ENCODE results near the gene ERICH2.
A peak's percentile ranks its signal among the peaks of the same experiment; 100 is the strongest.

Gene ERICH2

GRCh38 chr2:170814533-170815230 lies 44.5 kb downstream of the ERICH2 start:
- ChIA-PET POLR2A (ENCODE audit: low non-redundant PET) (no interaction called here), CTCF (interaction anchor here (0.9 to 2.2 kb wide), 7 partner anchors 59 to 444 kb away, joined by 3 to 12 read pairs (median 6); partner anchors contain the start of gene SP5)
- DNase-seq (ENCODE audit: low spot score), result no peak
- TF ChIP-seq CTCF (conservative IDR thresholded peaks at IDR 0.05; ENCODE audit: low read depth), result no peak
- H3K27ac ChIP-seq, result no peak overlapping the region

GRCh38 chr2:170815311-170815710 lies 45.1 kb downstream of the ERICH2 start:
- ChIA-PET POLR2A (ENCODE audit: low non-redundant PET) (interaction anchor here (1.2 kb wide), 1 partner anchor 15 kb away, joined by 3 read pairs; no protein-coding TSS in a partner anchor), CTCF (interaction anchor here (0.6 to 2.2 kb wide), 22 partner anchors 10 to 1696 kb away, joined by 3 to 12 read pairs (median 4); partner anchors contain the start of gene SP5)
- TF ChIP-seq CTCF (conservative IDR thresholded peaks at IDR 0.05; ENCODE audit: low read depth), result no peak
- H3K27ac ChIP-seq, result peak overlapping the region; percentile 88
- DNase-seq (ENCODE audit: low spot score), result no peak

GRCh38 chr2:170815746-170816503 lies 45.7 kb downstream of the ERICH2 start:
- ChIA-PET POLR2A (ENCODE audit: low non-redundant PET) (interaction anchor here (1.2 kb wide), 1 partner anchor 14 kb away, joined by 3 read pairs; no protein-coding TSS in a partner anchor), CTCF (interaction anchor here (0.6 to 2.2 kb wide), 27 partner anchors 9 to 1696 kb away, joined by 3 to 12 read pairs (median 4); partner anchors contain the start of gene SP5)
- peak overlapping the region; percentile 88 for H3K27ac ChIP-seq
- TF ChIP-seq CTCF (conservative IDR thresholded peaks at IDR 0.05; ENCODE audit: low read depth), result peak; percentile 89
- peak; percentile 85 for DNase-seq (ENCODE audit: low spot score)

- H3K27ac ChIP-seq, result peak within 1 kb of the TSS; percentile 88
- peak; percentile 86 for DNase-seq (ENCODE audit: low spot score)
- ChIA-PET CTCF (interaction anchor here (0.6 to 2.2 kb wide), 17 partner anchors 26 to 971 kb away, joined by 3 to 12 read pairs (median 4); partner anchors contain the start of gene SP5), POLR2A (ENCODE audit: low non-redundant PET) (interaction anchor here (0.8 to 1.2 kb wide), 2 partner anchors 13 to 46 kb away, joined by 3 read pairs; no protein-coding TSS in a partner anchor)
- TF ChIP-seq CTCF (conservative IDR thresholded peaks at IDR 0.05; ENCODE audit: low read depth), result no peak
Measured at GRCh38 chr2:170816504-170817092, 46.4 kb downstream of the ERICH2 start, which contains the start of gene GAD1. Gene GAD1, plus strand, starts transcription at chr2:170816887. Its CDS starts 1,705 bp downstream, at chr2:170818592.

- peak; percentile 31 for DNase-seq (ENCODE audit: low spot score)
- no peak for TF ChIP-seq CTCF (conservative IDR thresholded peaks at IDR 0.05; ENCODE audit: low read depth)
- CTCF ChIA-PET, result interaction anchor here (0.6 to 1.5 kb wide), 10 partner anchors 14 to 478 kb away, joined by 3 to 4 read pairs (median 4); no protein-coding TSS in a partner anchor
- POLR2A ChIA-PET (ENCODE audit: low non-redundant PET), result interaction anchor here (0.6 to 0.8 kb wide), 3 partner anchors 26 to 116 kb away, joined by 3 to 4 read pairs (median 3); no protein-coding TSS in a partner anchor
- peak overlapping the region; percentile 88 for H3K27ac ChIP-seq
Measured at GRCh38 chr2:170817093-170818035, 47.2 kb downstream of the ERICH2 start.
